OCI-LY7 (cell line): ENCODE measurements around the gene LAMA3.

Experiments
- EZH2phosphoT487 ChIP-seq: fragments of 200-600 bp; sonication (generic); IDR thresholded peaks from 2 replicates; pipeline ENCODE4 v1.6.1; 2018; ENCODE audit warnings: low read depth, borderline replicate concordance, mild to moderate bottlenecking, mixed run types, antibody characterized with exemption, low read length, moderate library complexity, mixed read lengths
- TF ChIP-seq, protein P1 (sequence below): fragments of 200-600 bp; sonication (generic); conservative IDR thresholded peaks from 2 replicates; pipeline ENCODE4 v1.5.1; 2014; ENCODE audit warnings: mild to moderate bottlenecking, antibody characterized with exemption, low read length, moderate library complexity, mixed read lengths

DNA sequence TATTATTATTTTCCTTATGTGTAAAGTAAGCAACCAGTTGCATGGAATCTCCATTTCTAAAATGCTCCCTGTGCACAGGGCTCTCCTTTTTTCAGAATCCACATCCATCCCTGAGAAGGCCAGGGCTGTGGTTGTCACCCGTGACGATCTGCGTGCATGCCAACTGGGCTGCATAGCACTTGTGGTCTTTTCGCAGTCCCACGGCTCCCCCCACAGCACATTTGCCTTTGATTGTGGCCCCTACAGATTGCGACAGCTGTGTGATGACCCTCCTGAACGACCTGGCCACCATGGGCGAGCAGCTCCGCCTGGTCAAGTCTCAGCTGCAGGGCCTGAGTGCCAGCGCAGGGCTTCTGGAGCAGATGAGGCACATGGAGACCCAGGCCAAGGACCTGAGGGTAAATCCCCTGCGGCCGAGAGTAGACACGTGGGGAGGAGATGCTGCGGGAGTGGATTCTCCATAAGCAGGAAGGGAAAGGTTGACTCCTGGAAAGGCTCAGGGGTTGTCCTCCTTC, 205.5 kb downstream of the LAMA3 start:
- TF ChIP-seq, protein P1, sequence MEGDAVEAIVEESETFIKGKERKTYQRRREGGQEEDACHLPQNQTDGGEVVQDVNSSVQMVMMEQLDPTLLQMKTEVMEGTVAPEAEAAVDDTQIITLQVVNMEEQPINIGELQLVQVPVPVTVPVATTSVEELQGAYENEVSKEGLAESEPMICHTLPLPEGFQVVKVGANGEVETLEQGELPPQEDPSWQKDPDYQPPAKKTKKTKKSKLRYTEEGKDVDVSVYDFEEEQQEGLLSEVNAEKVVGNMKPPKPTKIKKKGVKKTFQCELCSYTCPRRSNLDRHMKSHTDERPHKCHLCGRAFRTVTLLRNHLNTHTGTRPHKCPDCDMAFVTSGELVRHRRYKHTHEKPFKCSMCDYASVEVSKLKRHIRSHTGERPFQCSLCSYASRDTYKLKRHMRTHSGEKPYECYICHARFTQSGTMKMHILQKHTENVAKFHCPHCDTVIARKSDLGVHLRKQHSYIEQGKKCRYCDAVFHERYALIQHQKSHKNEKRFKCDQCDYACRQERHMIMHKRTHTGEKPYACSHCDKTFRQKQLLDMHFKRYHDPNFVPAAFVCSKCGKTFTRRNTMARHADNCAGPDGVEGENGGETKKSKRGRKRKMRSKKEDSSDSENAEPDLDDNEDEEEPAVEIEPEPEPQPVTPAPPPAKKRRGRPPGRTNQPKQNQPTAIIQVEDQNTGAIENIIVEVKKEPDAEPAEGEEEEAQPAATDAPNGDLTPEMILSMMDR: peak; percentile 38; the same call in 1 of the 2 replicates
- no peak for TF ChIP-seq EZH2phosphoT487
